ENCODE measurements around the gene TMEM91. TPM values are rescaled to one million over a fixed set of nuclear protein-coding genes. Genes with fewer than 3 reads are reported as not detected.
A peak's percentile ranks its signal among the peaks of the same experiment; 100 is the strongest.

TMEM91 gene
- total and polyA plus RNA-seq, 9 of the 15 experiments (the other 6 are each of a cell fraction or from before 2014, with no cell fraction given): 1.2 to 5.2 (median 2.7) TPM

GRCh38 chr19:41427647-41428480 is 51.5 kb downstream of the TMEM91 start (continued):
- TF ChIP-seq ZMIZ1 (IDR thresholded peaks at IDR 0.05; ENCODE audit: low read depth in 2 of 2, low read length in 2 of 2) (no peak), TRIM24 (IDR thresholded peaks at IDR 0.05) (peak; percentile 52 to 60; a peak in 2 of 4 replicates), ZNF518B (CRISPR knock-in tag; IDR thresholded peaks at IDR 0.05) (no peak), NUFIP1 (IDR thresholded peaks at IDR 0.05; ENCODE audit: partially characterized antibody) (no peak), ILF3 (IDR thresholded peaks at IDR 0.05; ENCODE audit: borderline replicate concordance) (no peak), ZKSCAN1 (IDR thresholded peaks at IDR 0.05; ENCODE audit: low read depth, low read length) (no peak), PTBP1 (IDR thresholded peaks at IDR 0.05; ENCODE audit: low read depth, low read length) (no peak), ARID3A (IDR thresholded peaks at IDR 0.05; ENCODE audit: borderline replicate concordance, low read depth, low read length) (no peak), HEY1 (CRISPR knock-in tag; IDR thresholded peaks at IDR 0.05; ENCODE audit: borderline replicate concordance) (no peak), SETDB1 (IDR thresholded peaks at IDR 0.05; ENCODE audit: low read length) (no peak), ATF4 (CRISPR knock-in tag; IDR thresholded peaks at IDR 0.05) (no peak), TAF9B (IDR thresholded peaks at IDR 0.05; ENCODE audit: partially characterized antibody) (no peak), ZNF311 (CRISPR knock-in tag; IDR thresholded peaks at IDR 0.05) (no peak), HMBOX1 (IDR thresholded peaks at IDR 0.05) (no peak), GABPB1 (CRISPR knock-in tag; IDR thresholded peaks at IDR 0.05) (peak; percentile 28; the same call in 1 of the 2 replicates), PCBP2 (IDR thresholded peaks at IDR 0.05; ENCODE audit: low read depth, low read length, poor library complexity, severe bottlenecking) (no peak), HDAC6 (IDR thresholded peaks at IDR 0.05; ENCODE audit: low read depth, low read length) (no peak)

Measured in K562 (cell line).